Measurements from ENCODE around the gene PLGLB1. TPM values are rescaled to one million over a fixed set of nuclear protein-coding genes. Genes with fewer than 3 reads are reported as not detected.
"Not testable (repeated sequence)": the region's sequence is repeated elsewhere in the genome, so short reads cannot be mapped to it uniquely, and the experiment has no call there.

Gene PLGLB1
- total RNA-seq, 1 experiment from 2014 or later, result 1.2 TPM

GRCh38 chr2:87019053-87019452 lies 2.6 kb downstream of the PLGLB1 start:
- not testable (repeated sequence) for H3K4me3 Mint-ChIP-seq; H4K20me1 ChIP-seq (ENCODE audit: control insufficient read depth, insufficient read depth, insufficient read length); H2BK20ac ChIP-seq (ENCODE audit: low read depth, low read length, poor library complexity, severe bottlenecking); H3K27me3 ChIP-seq (ENCODE audit: insufficient read depth, low read length); H3K27ac Mint-ChIP-seq; H4K5ac ChIP-seq (ENCODE audit: insufficient read length, low read depth, low read length); H3K14ac ChIP-seq (ENCODE audit: insufficient read depth, low read length); H3K36me3 Mint-ChIP-seq (ENCODE audit: insufficient read depth in 1 of 3, low read depth in 3 of 3); H3K79me1 ChIP-seq (ENCODE audit: insufficient read depth, low read depth, low read length, poor library complexity, severe bottlenecking); H3K23me2 ChIP-seq (ENCODE audit: insufficient read length, low read depth, low read length, poor library complexity, severe bottlenecking); H3K4me2 ChIP-seq (ENCODE audit: insufficient read depth, insufficient read length, low read length); H3K23ac ChIP-seq (ENCODE audit: insufficient read length, low read depth, low read length); H3T11ph ChIP-seq (ENCODE audit: low read length); DNase-seq; H3K9me3 Mint-ChIP-seq; H3K4me1 ChIP-seq (ENCODE audit: insufficient read depth, low read length); H2BK12ac ChIP-seq (ENCODE audit: insufficient read length, low read depth, low read length); H2AFZ ChIP-seq (ENCODE audit: low read length); H2BK120ac ChIP-seq (ENCODE audit: low read depth, low read length, poor library complexity, severe bottlenecking); H2BK5ac ChIP-seq (ENCODE audit: insufficient read length, low read length); H3K9ac ChIP-seq (ENCODE audit: extremely low read depth, insufficient read length, low read length); H3K4ac ChIP-seq (ENCODE audit: low read depth, low read length); H2BK15ac ChIP-seq (ENCODE audit: low read depth, low read length); H4K91ac ChIP-seq (ENCODE audit: insufficient read length, low read depth, low read length); H3K18ac ChIP-seq (ENCODE audit: insufficient read length, low read depth, low read length); H3K27ac ChIP-seq (ENCODE audit: insufficient read length, low read depth, low read length); H3K79me2 ChIP-seq (ENCODE audit: insufficient read depth, low read length); H2AK5ac ChIP-seq (ENCODE audit: insufficient read length, low read length); H3K4me1 Mint-ChIP-seq; H4K8ac ChIP-seq (replicated peaks; ENCODE audit: insufficient read length, low read depth, low read length); H3K27me3 Mint-ChIP-seq (ENCODE audit: low read depth); H3K56ac ChIP-seq (ENCODE audit: insufficient read length, low read depth, low read length); H3K9me3 ChIP-seq (ENCODE audit: control insufficient read depth, low read depth, low read length)
- no CpG with 5 or more reads among the region's 9 CpGs for WGBS (ENCODE audit: extremely low coverage, insufficient read length, low lambda C conversion rate)

- not testable (repeated sequence) for H3K79me1 ChIP-seq (ENCODE audit: insufficient read depth, low read depth, low read length, poor library complexity, severe bottlenecking); H3K27me3 ChIP-seq (ENCODE audit: insufficient read depth, low read length); H3K4ac ChIP-seq (ENCODE audit: low read depth, low read length); H2AFZ ChIP-seq (ENCODE audit: low read length); H3K4me1 ChIP-seq (ENCODE audit: insufficient read depth, low read length); H3K9me3 Mint-ChIP-seq; H3K14ac ChIP-seq (ENCODE audit: insufficient read depth, low read length); H3K36me3 Mint-ChIP-seq (ENCODE audit: insufficient read depth in 1 of 3, low read depth in 3 of 3); H3K18ac ChIP-seq (ENCODE audit: insufficient read length, low read depth, low read length); H4K20me1 ChIP-seq (ENCODE audit: control insufficient read depth, insufficient read depth, insufficient read length); H4K91ac ChIP-seq (ENCODE audit: insufficient read length, low read depth, low read length); H3K23me2 ChIP-seq (ENCODE audit: insufficient read length, low read depth, low read length, poor library complexity, severe bottlenecking); H3K4me3 Mint-ChIP-seq; H3K27ac Mint-ChIP-seq; H3K27me3 Mint-ChIP-seq (ENCODE audit: low read depth); H3K9ac ChIP-seq (ENCODE audit: extremely low read depth, insufficient read length, low read length); H3K4me2 ChIP-seq (ENCODE audit: insufficient read depth, insufficient read length, low read length); H4K8ac ChIP-seq (replicated peaks; ENCODE audit: insufficient read length, low read depth, low read length); H3K27ac ChIP-seq (ENCODE audit: insufficient read length, low read depth, low read length); H3K79me2 ChIP-seq (ENCODE audit: insufficient read depth, low read length); H2BK20ac ChIP-seq (ENCODE audit: low read depth, low read length, poor library complexity, severe bottlenecking); H2AK5ac ChIP-seq (ENCODE audit: insufficient read length, low read length); H3K4me1 Mint-ChIP-seq; H2BK15ac ChIP-seq (ENCODE audit: low read depth, low read length); H2BK120ac ChIP-seq (ENCODE audit: low read depth, low read length, poor library complexity, severe bottlenecking); H3K23ac ChIP-seq (ENCODE audit: insufficient read length, low read depth, low read length); H2BK5ac ChIP-seq (ENCODE audit: insufficient read length, low read length); H3K9me3 ChIP-seq (ENCODE audit: control insufficient read depth, low read depth, low read length); H3T11ph ChIP-seq (ENCODE audit: low read length); DNase-seq; H3K56ac ChIP-seq (ENCODE audit: insufficient read length, low read depth, low read length); H4K5ac ChIP-seq (ENCODE audit: insufficient read length, low read depth, low read length); H2BK12ac ChIP-seq (ENCODE audit: insufficient read length, low read depth, low read length)
- no CpG with 5 or more reads among the region's 9 CpGs for WGBS (ENCODE audit: extremely low coverage, insufficient read length, low lambda C conversion rate)
Observed at GRCh38 chr2:87014489-87015169, 7.0 kb downstream of the PLGLB1 start.

All from H9 (cell line).